Vagina (tissue), 2 donors: ENCODE results near the gene IZUMO2.

Source experiments
- CTCF ChIP-seq, 3 experiments: fragments of 450-650 bp in 2 of 3; fragments of 200-600 bp in 1 of 3; sonication (generic) in 1 of 3; IDR thresholded peaks; one replicate each; pipeline ENCODE4 v1.5.1; 2017 to 2019; ENCODE audit warnings: antibody characterized with exemption in 3 of 3, mild to moderate bottlenecking in 2 of 3, moderate library complexity in 2 of 3
- POLR2AphosphoS5 ChIP-seq, 2 donors: sonication (generic); formaldehyde crosslinking; IDR thresholded peaks; one replicate each; pipeline ENCODE4 v1.9.0; 2017; ENCODE audit warnings: antibody characterized with exemption in 2 of 2, mild to moderate bottlenecking in 2 of 2, low read depth in 1 of 2; ENCODE audit not compliant: insufficient read depth in 1 of 2

- TF ChIP-seq POLR2AphosphoS5 (IDR thresholded peaks at IDR 0.05; ENCODE audit: insufficient read depth in 1 of 2, low read depth in 1 of 2) (no peak), CTCF (IDR thresholded peaks at IDR 0.05) (no peak)
Measured at GRCh38 chr19:50171752-50172151, 8.7 kb upstream of the IZUMO2 start.
